GM18907 (cell line): Measurements from ENCODE around the gene KIF16B.

ENCODE experiments used
- ATAC-seq: cut with Tn5 transposase; IDR thresholded peaks from one replicate; pipeline ENCODE4 v1.9.1; 2021; ENCODE audit warnings: mild to moderate bottlenecking, moderate library complexity; ENCODE audit not compliant: unreplicated experiment

KIF16B gene

GRCh38 chr20:16224836-16225235, 348.4 kb downstream of the KIF16B start:
- ATAC-seq = no peak

- ATAC-seq = no peak
Observed at GRCh38 chr20:16222859-16223411, 350.3 kb downstream of the KIF16B start.
